Stimulated activated naive CD8-positive, alpha-beta T cell treated with anti-CD3 and anti-CD28 coated beads, Interleukin-15, Interleukin-2, amounts not matched to agents 100 ng/mL and 50 ng/mL, for 24 hours (primary cell): ENCODE measurements around the gene ENAH.

Experiments used
- H3K27ac Mint-ChIP-seq: one replicate; pipeline ENCODE4 v1.8.0; 2021; ENCODE audit warnings: mild to moderate bottlenecking, mixed read lengths
- H3K27me3 Mint-ChIP-seq: one replicate; pipeline ENCODE4 v1.8.0; 2021; ENCODE audit warnings: mixed read lengths
- H3K36me3 Mint-ChIP-seq: one replicate; pipeline ENCODE4 v1.8.0; 2021; ENCODE audit warnings: low read depth, mixed read lengths
- H3K4me1 Mint-ChIP-seq: one replicate; pipeline ENCODE4 v1.8.0; 2021; ENCODE audit warnings: low read depth, mixed read lengths
- H3K4me3 Mint-ChIP-seq: one replicate; pipeline ENCODE4 v1.8.0; 2021; ENCODE audit warnings: mild to moderate bottlenecking, mixed read lengths
- H3K9me3 Mint-ChIP-seq: one replicate; pipeline ENCODE4 v1.8.0; 2021; ENCODE audit warnings: mixed read lengths

Gene ENAH

DNA sequence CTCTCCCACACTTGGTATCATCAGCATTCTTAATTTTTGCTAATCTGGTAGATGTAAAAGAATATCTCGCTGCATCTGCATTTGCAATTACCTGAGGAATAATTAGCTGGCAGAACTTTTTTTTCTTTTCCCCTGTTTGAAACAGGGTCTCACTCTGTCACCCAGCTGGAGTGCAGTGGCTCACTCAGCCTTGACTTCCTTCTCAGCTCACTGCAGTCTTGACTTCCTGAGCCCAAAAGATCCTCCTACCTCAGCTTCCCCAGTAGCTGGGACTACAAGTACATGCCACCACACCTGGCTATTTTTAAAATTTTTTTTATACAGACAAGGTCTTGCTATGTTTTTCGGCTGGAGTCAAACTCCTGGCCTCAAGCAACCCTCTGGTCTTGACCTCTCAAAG, 35.4 kb upstream of the ENAH start:
- H3K4me3 Mint-ChIP-seq: no peak overlapping the region
- H3K27me3 Mint-ChIP-seq: no peaks in the 10 kb centered on the region
- peaks cover 5% of the 10 kb centered on the region for H3K4me1 Mint-ChIP-seq
- no peak overlapping the region for H3K27ac Mint-ChIP-seq
- no peaks in the 10 kb centered on the region for H3K36me3 Mint-ChIP-seq
- H3K9me3 Mint-ChIP-seq: no peaks in the 10 kb centered on the region

DNA sequence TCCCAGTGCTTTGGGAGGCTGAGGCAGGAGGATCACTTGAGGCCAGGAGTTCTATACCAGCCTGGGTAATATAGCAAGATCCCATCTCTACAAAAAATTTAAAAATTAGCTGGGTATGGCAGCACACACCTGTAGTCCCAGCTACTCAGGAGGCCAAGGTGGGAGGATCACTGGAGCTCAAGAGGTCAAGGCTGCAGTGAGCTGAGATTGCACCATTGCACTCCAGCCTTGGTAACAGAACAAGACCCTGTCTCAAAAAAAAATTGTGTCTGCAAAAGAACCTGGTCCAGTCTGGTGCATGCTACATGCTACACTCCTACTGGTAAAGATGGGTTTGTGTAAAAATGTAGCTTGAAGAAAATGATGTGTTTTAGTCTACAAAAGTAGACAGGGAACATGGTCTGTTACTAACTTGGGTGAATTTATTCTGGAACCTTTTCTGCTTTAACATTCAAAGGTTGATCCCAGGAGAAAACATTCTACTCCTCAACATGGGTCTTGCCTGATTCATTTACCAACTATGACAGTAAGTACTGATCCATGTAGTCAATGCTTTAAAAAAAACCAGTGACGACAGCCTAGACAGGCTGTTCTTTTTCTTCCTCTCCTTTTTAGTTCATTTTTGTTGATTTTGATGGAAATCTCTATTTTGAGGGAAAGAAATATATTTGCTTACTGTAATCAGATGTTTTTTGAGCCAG, 32.7 kb upstream of the ENAH start:
- H3K4me3 Mint-ChIP-seq: no peak overlapping the region
- H3K36me3 Mint-ChIP-seq: no peaks in the 10 kb centered on the region
- H3K27ac Mint-ChIP-seq: no peak overlapping the region
- H3K4me1 Mint-ChIP-seq: peaks cover 5% of the 10 kb centered on the region
- no peaks in the 10 kb centered on the region for H3K27me3 Mint-ChIP-seq
- H3K9me3 Mint-ChIP-seq: no peaks in the 10 kb centered on the region

DNA sequence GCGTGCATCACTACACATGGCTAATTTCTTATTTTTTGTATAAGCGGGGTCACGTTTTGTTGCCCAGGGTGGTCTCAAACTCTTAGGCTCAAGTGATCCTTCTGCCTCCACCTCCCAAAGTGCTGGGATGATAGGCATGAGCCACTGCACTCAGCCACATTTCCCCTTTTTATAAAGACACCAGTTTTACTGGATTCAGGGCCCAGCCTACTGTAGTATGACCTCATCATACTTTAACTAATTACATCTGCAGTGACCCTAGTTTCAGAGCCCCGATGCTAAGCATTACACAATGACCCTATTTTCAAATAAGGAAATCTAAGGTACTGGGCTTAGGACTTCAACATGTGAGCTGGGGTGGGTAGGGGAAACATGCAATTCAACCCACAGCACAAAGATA, 31.8 kb upstream of the ENAH start:
- Mint-ChIP-seq H3K9me3 (no peaks in the 10 kb centered on the region), H3K27ac (no peak overlapping the region), H3K4me1 (peaks cover 5% of the 10 kb centered on the region), H3K27me3 (peaks cover 7% of the 10 kb centered on the region), H3K36me3 (no peaks in the 10 kb centered on the region), H3K4me3 (no peak overlapping the region)

DNA sequence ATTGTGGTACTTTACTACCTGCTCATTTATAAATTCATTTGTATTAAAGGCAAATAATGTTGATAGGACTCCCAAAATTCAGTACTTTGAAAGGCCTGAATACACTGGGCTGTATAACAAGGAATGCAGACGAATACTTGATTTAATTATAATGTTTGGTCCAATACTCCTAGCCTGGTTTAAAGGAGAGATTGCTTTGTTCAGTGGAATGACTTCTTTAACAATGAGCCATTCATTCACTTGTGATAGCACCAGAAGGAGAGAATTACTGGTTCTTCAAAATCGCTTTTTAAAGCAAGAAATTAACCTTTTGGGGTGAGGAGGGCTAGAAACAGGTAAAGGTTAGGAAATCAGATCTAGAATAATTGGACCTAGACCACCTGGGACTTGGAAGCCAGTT, 28.3 kb upstream of the ENAH start:
- H3K27me3 Mint-ChIP-seq: peaks cover 30% of the 10 kb centered on the region
- H3K9me3 Mint-ChIP-seq: no peaks in the 10 kb centered on the region
- H3K4me3 Mint-ChIP-seq: no peak overlapping the region

DNA sequence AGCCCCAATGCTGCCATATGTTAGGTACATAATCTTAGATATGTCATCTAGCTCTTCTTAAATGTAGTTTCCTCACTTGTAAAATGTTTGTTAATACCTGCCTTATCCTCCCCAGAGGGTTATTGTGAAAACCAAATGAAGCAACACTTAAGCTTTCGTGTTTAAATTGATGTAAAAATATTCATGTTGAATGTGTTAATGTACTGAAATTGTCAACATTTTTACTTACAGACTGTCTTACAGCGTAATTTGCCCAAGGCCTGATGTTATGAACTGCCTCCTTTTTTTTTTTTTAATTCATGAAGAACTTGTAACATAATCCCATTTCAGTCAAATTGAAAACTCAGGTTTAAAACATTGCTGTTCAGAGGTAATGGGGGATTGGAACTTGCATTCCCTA, 25.6 kb upstream of the ENAH start:
- no peak overlapping the region for H3K4me3 Mint-ChIP-seq
- H3K27me3 Mint-ChIP-seq: peaks cover 40% of the 10 kb centered on the region
- no peak overlapping the region for H3K27ac Mint-ChIP-seq
- no peaks in the 10 kb centered on the region for H3K4me1 Mint-ChIP-seq
- no peaks in the 10 kb centered on the region for H3K36me3 Mint-ChIP-seq
- H3K9me3 Mint-ChIP-seq: no peaks in the 10 kb centered on the region

More for the DNA sequence above, 28.3 kb upstream of the ENAH start:
- Mint-ChIP-seq H3K36me3 (no peaks in the 10 kb centered on the region), H3K27ac (no peak overlapping the region), H3K4me1 (no peaks in the 10 kb centered on the region)

DNA sequence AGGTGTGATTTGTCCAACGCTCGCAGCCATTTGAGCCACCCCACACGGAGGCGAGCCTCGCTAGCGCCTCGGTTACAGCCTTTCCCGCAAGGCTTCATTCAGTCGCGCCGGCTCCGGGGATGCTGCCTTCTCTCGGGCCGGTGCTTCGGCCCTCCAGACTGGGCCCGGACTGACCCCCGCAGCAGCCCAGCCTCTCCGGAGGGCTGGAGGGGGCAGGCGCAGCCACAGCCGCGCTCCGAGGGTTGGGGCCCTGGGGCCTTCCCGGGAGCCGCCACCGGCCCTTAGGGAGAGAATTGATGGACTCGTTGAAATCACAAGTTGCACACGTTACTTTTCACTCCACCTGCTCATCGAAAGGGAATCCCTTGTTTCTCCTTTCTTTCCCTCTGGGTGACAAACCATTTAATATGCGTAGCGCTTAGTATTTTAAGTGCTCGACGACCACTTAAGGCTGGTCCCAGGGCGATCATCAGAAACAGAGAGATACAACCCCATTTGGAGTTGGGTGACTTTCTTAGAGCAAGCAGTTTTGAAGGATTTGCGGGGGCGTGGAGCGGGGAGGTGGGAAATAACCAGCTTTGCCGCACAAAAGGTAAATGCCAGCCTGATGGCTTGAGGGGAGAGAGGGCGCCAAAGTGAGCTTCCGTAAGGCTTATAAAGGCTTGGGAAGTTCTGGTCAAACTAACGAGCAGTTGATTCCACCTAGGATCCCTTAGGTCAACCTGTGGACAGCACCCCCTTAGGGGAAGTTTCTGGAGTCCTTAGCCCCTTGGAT, 24.6 kb upstream of the ENAH start:
- H3K4me1 Mint-ChIP-seq: no peaks in the 10 kb centered on the region
- no peaks in the 10 kb centered on the region for H3K36me3 Mint-ChIP-seq
- H3K9me3 Mint-ChIP-seq: no peaks in the 10 kb centered on the region
- H3K27ac Mint-ChIP-seq: no peak overlapping the region
- H3K4me3 Mint-ChIP-seq: no peak overlapping the region
- H3K27me3 Mint-ChIP-seq: peaks cover 42% of the 10 kb centered on the region

DNA sequence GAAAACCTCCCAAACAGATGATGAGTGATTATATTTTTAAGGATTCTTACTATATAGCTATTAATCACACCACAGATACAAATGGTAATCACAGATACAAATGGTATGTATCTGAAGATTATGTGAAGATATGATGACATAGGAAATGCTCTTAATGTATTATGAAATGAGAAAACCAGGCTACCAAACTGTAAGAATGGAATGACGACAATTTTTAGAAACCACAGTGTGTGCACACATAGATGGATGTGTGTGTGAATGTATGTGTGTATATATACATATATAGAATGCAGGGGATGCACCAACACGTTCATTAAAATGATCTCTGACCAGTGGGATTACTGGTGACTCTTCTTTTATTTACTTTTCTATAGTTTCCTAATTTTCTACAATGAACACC, 21.5 kb upstream of the ENAH start:
- no peaks in the 10 kb centered on the region for H3K9me3 Mint-ChIP-seq

DNA sequence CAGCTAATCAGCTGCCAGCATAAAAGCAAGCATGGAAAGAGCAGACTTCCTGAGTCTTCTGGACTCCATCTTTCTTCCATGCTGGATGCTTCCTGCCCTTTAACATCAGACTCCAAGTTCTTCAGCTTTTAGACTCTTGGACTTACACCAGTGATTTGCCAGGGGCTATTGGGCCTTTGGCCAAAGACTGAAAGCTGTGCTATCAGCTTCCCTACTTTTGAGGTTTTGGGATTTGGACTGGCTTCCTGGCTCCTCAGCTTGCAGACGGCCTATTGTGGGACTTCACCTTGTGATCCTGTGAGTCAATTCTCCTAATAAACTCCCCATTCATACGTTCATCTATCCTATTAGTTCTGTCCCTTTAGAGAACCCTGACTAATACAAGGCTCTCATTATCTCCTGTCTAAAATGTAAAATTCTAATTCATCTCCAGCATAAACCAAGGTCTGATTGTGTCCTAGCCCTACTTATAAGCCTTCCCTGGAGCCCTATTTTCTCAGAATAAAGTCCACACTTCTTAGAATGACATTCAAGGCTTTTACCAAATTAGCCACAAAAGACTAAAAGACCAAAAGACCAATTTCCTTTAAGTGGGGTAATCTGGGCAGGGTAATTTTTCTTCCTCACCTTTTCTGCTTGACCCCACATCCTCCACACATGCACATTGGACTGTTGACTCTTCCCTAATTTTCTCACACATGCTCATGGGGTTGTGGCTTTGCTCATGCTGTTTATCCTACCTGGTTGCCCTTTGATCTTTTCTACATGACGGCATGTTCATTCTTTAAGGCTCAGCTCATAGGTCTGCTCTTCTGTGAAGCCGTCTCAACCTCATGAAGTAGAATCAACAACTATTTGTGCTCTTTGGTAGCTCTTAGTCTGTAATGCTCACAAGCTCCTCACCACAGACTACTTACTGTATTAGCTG, 18.1 kb upstream of the ENAH start:
- no peaks in the 10 kb centered on the region for H3K4me1 Mint-ChIP-seq

More for the DNA sequence above, 21.5 kb upstream of the ENAH start:
- Mint-ChIP-seq H3K36me3 (no peaks in the 10 kb centered on the region), H3K4me1 (no peaks in the 10 kb centered on the region), H3K4me3 (no peak overlapping the region), H3K27me3 (peaks cover 33% of the 10 kb centered on the region), H3K27ac (no peak overlapping the region)

DNA sequence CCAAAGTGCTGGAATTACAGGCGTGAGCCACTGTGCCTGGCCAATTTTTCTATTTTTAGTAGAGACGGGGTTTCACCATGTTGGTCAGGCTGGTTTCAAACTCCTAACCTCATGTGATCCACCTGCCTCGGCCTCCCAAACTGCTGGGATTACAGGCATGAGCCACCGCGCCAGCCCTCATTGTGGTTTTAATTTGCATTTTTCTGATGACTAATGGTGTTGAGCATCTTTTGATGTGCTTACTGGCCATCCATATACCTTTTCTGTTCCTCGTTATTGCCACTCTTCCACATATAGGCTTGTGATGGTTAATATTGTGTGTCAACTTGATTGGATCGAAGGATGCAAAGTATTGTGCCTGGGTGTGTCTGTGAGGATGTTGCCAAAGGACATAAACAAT, 17.4 kb upstream of the ENAH start:
- Mint-ChIP-seq H3K9me3 (no peaks in the 10 kb centered on the region), H3K36me3 (no peaks in the 10 kb centered on the region), H3K4me1 (no peaks in the 10 kb centered on the region), H3K4me3 (no peak overlapping the region), H3K27ac (no peak overlapping the region), H3K27me3 (peaks cover 7% of the 10 kb centered on the region)

More for the DNA sequence above, 18.1 kb upstream of the ENAH start:
- peaks cover 12% of the 10 kb centered on the region for H3K27me3 Mint-ChIP-seq
- no peak overlapping the region for H3K27ac Mint-ChIP-seq
- H3K36me3 Mint-ChIP-seq: no peaks in the 10 kb centered on the region
- no peak overlapping the region for H3K4me3 Mint-ChIP-seq
- H3K9me3 Mint-ChIP-seq: no peaks in the 10 kb centered on the region

DNA sequence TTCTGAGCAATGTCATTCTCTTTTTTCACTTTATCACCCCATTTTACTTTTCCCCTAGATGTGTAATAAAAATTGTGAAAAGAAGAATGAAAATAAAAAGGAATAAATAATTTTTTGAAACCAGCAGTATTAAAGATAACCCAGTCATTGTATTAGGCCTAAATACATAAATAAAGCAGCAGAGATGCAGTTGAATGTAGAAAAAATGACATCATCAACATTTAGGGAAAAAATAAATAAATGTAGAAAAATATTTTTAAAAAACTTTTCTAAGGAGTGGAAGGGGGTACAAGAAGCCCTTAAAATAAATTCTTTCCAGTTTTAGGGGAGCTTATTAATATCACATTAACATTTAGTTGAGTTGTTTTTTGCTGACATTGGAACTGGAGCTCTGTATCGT, 15.3 kb upstream of the ENAH start:
- Mint-ChIP-seq H3K36me3 (no peaks in the 10 kb centered on the region), H3K4me3 (no peak overlapping the region), H3K4me1 (no peaks in the 10 kb centered on the region), H3K9me3 (no peaks in the 10 kb centered on the region), H3K27me3 (no peaks in the 10 kb centered on the region), H3K27ac (no peak overlapping the region)

DNA sequence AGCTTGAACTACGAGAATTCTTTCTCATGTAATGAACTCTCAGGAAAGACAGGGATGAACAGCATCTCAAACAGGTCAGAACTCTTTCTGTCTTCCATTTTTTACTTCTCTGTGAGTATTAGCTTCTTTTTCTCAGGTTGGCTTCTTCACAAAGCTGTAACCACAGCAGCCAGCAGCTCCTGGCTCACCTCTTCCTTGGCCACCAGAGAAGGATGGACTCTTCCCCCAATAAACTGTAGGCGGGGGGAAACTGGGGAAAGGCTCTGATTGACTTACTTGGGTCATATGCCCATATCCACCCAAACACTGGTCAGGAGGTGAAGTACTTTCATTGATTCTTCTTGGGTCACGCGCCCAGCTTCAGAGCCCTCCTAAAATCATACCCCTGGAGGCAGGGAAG, 14.4 kb upstream of the ENAH start:
- Mint-ChIP-seq H3K4me3 (no peak overlapping the region), H3K4me1 (no peaks in the 10 kb centered on the region), H3K27ac (no peak overlapping the region), H3K9me3 (no peaks in the 10 kb centered on the region), H3K27me3 (no peaks in the 10 kb centered on the region), H3K36me3 (no peaks in the 10 kb centered on the region)

DNA sequence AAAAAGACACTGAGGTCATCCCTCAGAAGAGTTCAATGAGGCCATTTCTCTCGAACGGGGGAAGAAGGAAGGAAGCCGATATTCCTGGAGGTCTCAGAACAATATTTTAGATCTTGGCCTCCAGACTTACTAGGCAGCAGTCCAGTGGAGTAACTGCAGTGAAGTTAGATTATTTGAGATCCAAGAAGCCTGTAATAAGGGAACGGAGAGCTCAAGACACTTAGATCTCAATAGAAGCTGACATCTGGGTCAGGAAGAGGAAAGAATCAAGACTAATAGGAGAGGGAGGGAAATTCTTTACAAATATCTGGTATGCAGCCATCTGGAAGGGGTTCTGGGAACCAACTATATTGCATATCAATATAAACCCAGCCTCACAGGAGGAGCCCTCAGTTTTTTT, 13.6 kb upstream of the ENAH start:
- Mint-ChIP-seq H3K9me3 (no peaks in the 10 kb centered on the region), H3K4me3 (no peak overlapping the region), H3K36me3 (no peaks in the 10 kb centered on the region), H3K4me1 (peaks cover 4% of the 10 kb centered on the region), H3K27me3 (no peaks in the 10 kb centered on the region), H3K27ac (no peak overlapping the region)

DNA sequence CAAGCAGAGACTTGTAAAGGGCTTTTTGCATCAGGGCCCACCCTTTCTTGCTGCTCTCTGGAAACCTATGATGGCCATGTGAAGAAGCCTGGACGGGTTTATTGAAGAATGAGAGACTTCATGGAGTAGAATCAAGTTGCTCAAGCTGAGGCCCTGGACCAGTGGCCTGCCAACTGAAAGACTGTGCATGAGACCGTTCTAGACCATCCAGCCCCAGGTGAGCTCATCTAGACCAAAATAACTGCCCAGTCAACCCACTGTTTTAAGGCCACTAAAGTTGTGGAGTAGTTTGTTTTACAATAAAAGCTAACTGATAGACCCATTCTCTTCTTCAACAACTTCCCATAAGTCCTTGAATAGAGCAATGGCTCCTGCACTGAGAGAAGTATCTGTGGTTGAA, 11.8 kb upstream of the ENAH start:
- H3K4me3 Mint-ChIP-seq: no peak overlapping the region
- peaks cover 9% of the 10 kb centered on the region for H3K4me1 Mint-ChIP-seq
- no peak overlapping the region for H3K27ac Mint-ChIP-seq
- no peaks in the 10 kb centered on the region for H3K27me3 Mint-ChIP-seq
- H3K36me3 Mint-ChIP-seq: no peaks in the 10 kb centered on the region
- no peaks in the 10 kb centered on the region for H3K9me3 Mint-ChIP-seq

DNA sequence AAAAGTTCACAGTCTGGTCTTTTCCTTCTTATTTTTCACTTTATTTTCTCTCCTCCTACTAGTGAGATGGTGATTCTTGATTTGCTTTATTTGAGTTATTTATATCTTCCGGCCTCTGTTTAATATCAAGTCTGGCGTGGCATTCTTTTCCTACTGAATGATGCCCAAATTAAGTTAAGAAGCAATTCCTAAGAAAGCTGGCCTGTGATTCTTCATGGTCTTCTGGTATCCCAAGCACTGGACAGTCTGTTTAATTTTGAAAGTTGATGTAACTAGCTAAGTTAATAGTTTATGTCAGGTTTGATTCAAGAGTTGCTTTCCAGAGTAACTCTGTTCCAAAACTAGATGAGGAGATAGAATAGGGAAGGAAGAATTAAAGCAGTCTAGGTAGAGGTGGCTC, 9.2 kb upstream of the ENAH start:
- Mint-ChIP-seq H3K4me3 (no peak overlapping the region), H3K36me3 (no peaks in the 10 kb centered on the region), H3K9me3 (no peaks in the 10 kb centered on the region), H3K4me1 (peaks cover 9% of the 10 kb centered on the region), H3K27ac (no peak overlapping the region), H3K27me3 (no peaks in the 10 kb centered on the region)

DNA sequence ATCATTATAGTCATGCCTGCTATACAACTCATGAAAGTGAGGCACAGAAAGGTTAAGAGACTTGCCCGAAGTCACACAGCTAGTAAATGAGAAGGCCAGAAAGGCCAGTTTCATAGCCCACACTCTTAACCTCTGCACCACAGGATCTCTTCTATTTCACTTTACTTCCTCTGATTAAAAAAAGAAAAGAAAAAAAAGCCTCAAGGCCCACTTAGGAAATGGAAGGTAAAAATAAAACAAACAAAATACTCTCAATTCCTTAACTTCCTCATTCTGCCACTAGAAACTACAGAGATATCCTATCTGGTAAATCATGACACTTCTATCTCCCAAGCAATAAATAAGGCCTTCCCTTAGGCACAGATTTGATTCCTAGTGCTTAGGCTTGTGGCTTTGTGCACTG, 7.6 kb upstream of the ENAH start:
- Mint-ChIP-seq H3K4me1 (peaks cover 9% of the 10 kb centered on the region), H3K4me3 (no peak overlapping the region), H3K27ac (no peak overlapping the region), H3K36me3 (no peaks in the 10 kb centered on the region), H3K27me3 (peaks cover under 1% of the 10 kb centered on the region), H3K9me3 (no peaks in the 10 kb centered on the region)
